GM23338 (cell line): ENCODE data around the gene TTLL5. TPM values are rescaled to one million over a fixed set of nuclear protein-coding genes. Genes with fewer than 3 reads are reported as not detected.

Source experiments
- ATAC-seq: fragments of 200-7000 bp; cut with Tn5 transposase; 3 replicates; pipeline ENCODE4 v1.9.1; 2020
- DNase-seq: peaks from one replicate; pipeline ENCODE4 v3.0.0-alpha.2; 2015; ENCODE audit warnings: low spot score
- H2AFZ ChIP-seq: fragments of 200-600 bp; sonication (generic); 2 replicates; pipeline ENCODE4 v1.8.0; 2016; ENCODE audit warnings: antibody characterized with exemption, mild to moderate bottlenecking, moderate library complexity
- H3F3A ChIP-seq: fragments of 200-600 bp; sonication (generic); replicated peaks from 2 replicates; pipeline ENCODE4 v1.8.0; 2017; ENCODE audit warnings: antibody characterized with exemption, mixed run types, low read depth
- H3K27ac ChIP-seq: fragments of 200-600 bp; sonication (generic); 2 replicates; pipeline ENCODE4 v1.6.1; 2016; ENCODE audit warnings: low read depth
- H3K27me3 ChIP-seq: fragments of 200-600 bp; sonication (generic); 2 replicates; pipeline ENCODE4 v1.8.0; 2016; ENCODE audit warnings: mild to moderate bottlenecking, mixed run types, moderate library complexity; ENCODE audit not compliant: insufficient read depth
- H3K36me3 ChIP-seq: fragments of 200-600 bp; sonication (generic); 2 replicates; pipeline ENCODE4 v1.8.0; 2016; ENCODE audit warnings: mild to moderate bottlenecking; ENCODE audit not compliant: insufficient read depth
- H3K4me1 ChIP-seq: fragments of 200-600 bp; sonication (generic); 2 replicates; pipeline ENCODE4 v1.8.0; 2016; ENCODE audit warnings: mild to moderate bottlenecking, moderate library complexity; ENCODE audit not compliant: insufficient read depth
- H3K4me2 ChIP-seq: fragments of 200-600 bp; sonication (generic); 2 replicates; pipeline ENCODE4 v1.7.1; 2017; ENCODE audit warnings: mixed run types
- H3K4me3 ChIP-seq: fragments of 200-600 bp; sonication (generic); 2 replicates; pipeline ENCODE4 v1.6.1; 2016; ENCODE audit warnings: mixed run types
- H3K79me2 ChIP-seq: fragments of 200-600 bp; sonication (generic); replicated peaks from 2 replicates; pipeline ENCODE4 v1.8.0; 2017; ENCODE audit warnings: mild to moderate bottlenecking; ENCODE audit not compliant: insufficient read depth
- H3K9me2 ChIP-seq: fragments of 200-600 bp; sonication (generic); 2 replicates; pipeline ENCODE4 v1.8.0; 2017; ENCODE audit not compliant: insufficient read depth
- H4K20me1 ChIP-seq: fragments of 200-600 bp; sonication (generic); replicated peaks from 2 replicates; pipeline ENCODE4 v1.8.0; 2017; ENCODE audit warnings: mild to moderate bottlenecking; ENCODE audit not compliant: insufficient read depth
- H3K27ac Mint-ChIP-seq: 2 replicates; pipeline ENCODE4 v1.8.0; 2020; ENCODE audit warnings: inconsistent platforms, mild to moderate bottlenecking, moderate library complexity, mixed read lengths
- H3K27me3 Mint-ChIP-seq: 3 replicates; pipeline ENCODE4 v1.8.0; 2022; ENCODE audit warnings: low read depth, mild to moderate bottlenecking, moderate library complexity, mixed read lengths, inconsistent platforms; ENCODE audit not compliant: insufficient read depth, poor library complexity
- H3K36me3 Mint-ChIP-seq: 3 replicates; pipeline ENCODE4 v1.8.0; 2021; ENCODE audit warnings: low read depth, mild to moderate bottlenecking, inconsistent platforms, moderate library complexity, mixed read lengths
- H3K4me1 Mint-ChIP-seq: 3 replicates; pipeline ENCODE4 v1.8.0; 2020; ENCODE audit warnings: mild to moderate bottlenecking, inconsistent platforms, mixed read lengths
- H3K4me3 Mint-ChIP-seq: 3 replicates; pipeline ENCODE4 v1.8.0; 2021; ENCODE audit warnings: moderate library complexity, mild to moderate bottlenecking, inconsistent platforms, mixed read lengths
- H3K9me3 Mint-ChIP-seq: 3 replicates; pipeline ENCODE4 v1.8.0; 2020; ENCODE audit warnings: moderate library complexity, mild to moderate bottlenecking, inconsistent platforms, mixed read lengths
- EZH2phosphoT487 ChIP-seq: fragments of 200-600 bp; sonication (generic); IDR thresholded peaks from one replicate; pipeline ENCODE4 v1.8.1; 2018; ENCODE audit warnings: antibody characterized with exemption; ENCODE audit not compliant: unreplicated experiment
- JUNB ChIP-seq: IDR thresholded peaks from one replicate; pipeline ENCODE4 v1.6.1; 2016; ENCODE audit warnings: antibody characterized with exemption; ENCODE audit not compliant: unreplicated experiment
- POLR2AphosphoS5 ChIP-seq: IDR thresholded peaks from 2 replicates; pipeline ENCODE4 v1.6.1; 2016; ENCODE audit warnings: antibody characterized with exemption, low read depth
- REST ChIP-seq: IDR thresholded peaks from one replicate; pipeline ENCODE4 v1.6.1; 2018; ENCODE audit warnings: antibody characterized with exemption; ENCODE audit not compliant: unreplicated experiment
- STAT1 ChIP-seq: IDR thresholded peaks from one replicate; pipeline ENCODE4 v1.6.1; 2016; ENCODE audit warnings: antibody characterized with exemption; ENCODE audit not compliant: unreplicated experiment
- ZNF114 ChIP-seq: fragments of 250-450 bp; sonication (Bioruptor Pico); IDR thresholded peaks from 2 replicates; pipeline ENCODE4 v1.5.0; 2020; ENCODE audit warnings: mild to moderate bottlenecking, moderate library complexity
- ZNF331 ChIP-seq: fragments of 250-450 bp; sonication (Bioruptor Pico); IDR thresholded peaks from 2 replicates; pipeline ENCODE4 v1.5.0; 2020; ENCODE audit warnings: low read depth, mild to moderate bottlenecking, moderate library complexity
- ZNF462 ChIP-seq: fragments of 250-450 bp; sonication (Bioruptor Pico); IDR thresholded peaks from 2 replicates; pipeline ENCODE4 v1.5.0; 2020; ENCODE audit warnings: mild to moderate bottlenecking, moderate library complexity
- polyA plus RNA-seq: library from polyadenylated mRNA; unstranded; fragments of >200 nt; fragmentation: Nextera tagmentation; extraction: Ambion mirVana; gene quantifications from 2 replicates; pipeline ENCODE4 v1.2.1, GENCODE V29; 2016
- total RNA-seq: library from RNA; depleted of rRNA; stranded (reverse); fragments of >200 nt; shearing (Covaris generic); gene quantifications from 2 replicates; pipeline ENCODE4 v1.2.3, GENCODE V29; 2014
- TF ChIP-seq, protein P1 (sequence below): IDR thresholded peaks from 2 replicates; pipeline ENCODE4 v1.6.1; 2016; ENCODE audit warnings: antibody characterized with exemption

Gene TTLL5
- total and polyA plus RNA-seq, 2 experiments from 2014 or later, result 33.5 to 35.4 TPM

DNA sequence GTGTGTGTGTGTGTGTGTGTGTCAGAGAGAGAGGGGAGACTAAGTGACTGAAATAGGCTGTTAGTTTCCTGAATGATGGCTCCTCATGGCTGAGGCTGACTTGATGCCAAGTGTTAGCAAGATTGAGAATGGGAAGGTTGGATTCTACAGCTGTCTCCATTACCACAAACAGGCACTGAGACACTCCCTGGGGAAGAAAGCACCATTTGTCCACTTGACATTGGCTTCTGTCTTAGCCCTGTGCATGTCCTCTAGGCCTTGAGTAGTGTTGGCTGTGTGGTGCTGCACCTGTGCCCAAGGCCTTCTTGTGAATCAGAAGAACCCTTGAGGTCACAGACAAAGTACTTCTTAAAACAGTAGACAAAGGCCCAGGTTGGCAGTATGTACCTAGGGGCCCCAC is 16.0 kb upstream of the TTLL5 start:
- no peaks in the 10 kb centered on the region for H3K4me1 Mint-ChIP-seq
- no peaks in the 10 kb centered on the region for H3K9me2 ChIP-seq
- no peaks in the 10 kb centered on the region for H3K27me3 ChIP-seq
- no peaks in the 10 kb centered on the region; the same call in 1 of the 3 replicates for H3K9me3 Mint-ChIP-seq
- no peaks in the 10 kb centered on the region for H3K79me2 ChIP-seq
- H3K27me3 Mint-ChIP-seq, result peaks cover 2% of the 10 kb centered on the region
- 0 out of 2 replicates have a peak overlapping the region, but pooled peaks have one; percentile 4 for H3K27ac Mint-ChIP-seq
- no peaks in the 10 kb centered on the region for H3K4me1 ChIP-seq
- no peak for TF ChIP-seq REST
- TF ChIP-seq ZNF462, result no peak
- TF ChIP-seq, protein P1, sequence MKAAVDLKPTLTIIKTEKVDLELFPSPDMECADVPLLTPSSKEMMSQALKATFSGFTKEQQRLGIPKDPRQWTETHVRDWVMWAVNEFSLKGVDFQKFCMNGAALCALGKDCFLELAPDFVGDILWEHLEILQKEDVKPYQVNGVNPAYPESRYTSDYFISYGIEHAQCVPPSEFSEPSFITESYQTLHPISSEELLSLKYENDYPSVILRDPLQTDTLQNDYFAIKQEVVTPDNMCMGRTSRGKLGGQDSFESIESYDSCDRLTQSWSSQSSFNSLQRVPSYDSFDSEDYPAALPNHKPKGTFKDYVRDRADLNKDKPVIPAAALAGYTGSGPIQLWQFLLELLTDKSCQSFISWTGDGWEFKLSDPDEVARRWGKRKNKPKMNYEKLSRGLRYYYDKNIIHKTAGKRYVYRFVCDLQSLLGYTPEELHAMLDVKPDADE, result no peak
- no peak for TF ChIP-seq ZNF331 (CRISPR knock-in tag)
- no peak for TF ChIP-seq POLR2AphosphoS5
- no peak for TF ChIP-seq STAT1
- no peak for TF ChIP-seq ZNF114
- TF ChIP-seq JUNB, result no peak
- no peak for TF ChIP-seq EZH2phosphoT487
- no peak overlapping the region for H3K4me3 Mint-ChIP-seq
- no peak overlapping the region for H3K27ac ChIP-seq
- H3F3A ChIP-seq, result no peaks in the 10 kb centered on the region
- H3K4me3 ChIP-seq, result no peak overlapping the region
- 0 out of 2 replicates have a peak, but pooled peaks cover 4% of the 10 kb centered on the region for H4K20me1 ChIP-seq
- peaks cover 14% of the 10 kb centered on the region for H3K36me3 Mint-ChIP-seq
- no peak for DNase-seq
- ATAC-seq, result no peak
- H2AFZ ChIP-seq, result no peak overlapping the region
- no peak overlapping the region for H3K4me2 ChIP-seq
- no peaks in the 10 kb centered on the region for H3K36me3 ChIP-seq
